HG02970 (cell line): ENCODE results near the gene ZNF619.
"Not testable (repeated sequence)": the region's sequence is repeated elsewhere in the genome, so short reads cannot be mapped to it uniquely, and the experiment has no call there.

ENCODE experiments used
- ATAC-seq: cut with Tn5 transposase; IDR thresholded peaks from one replicate; pipeline ENCODE4 v1.9.1; 2021; ENCODE audit warnings: mild to moderate bottlenecking, moderate library complexity, moderate number of reproducible peaks; ENCODE audit not compliant: unreplicated experiment, low FRiP score

Gene ZNF619

DNA sequence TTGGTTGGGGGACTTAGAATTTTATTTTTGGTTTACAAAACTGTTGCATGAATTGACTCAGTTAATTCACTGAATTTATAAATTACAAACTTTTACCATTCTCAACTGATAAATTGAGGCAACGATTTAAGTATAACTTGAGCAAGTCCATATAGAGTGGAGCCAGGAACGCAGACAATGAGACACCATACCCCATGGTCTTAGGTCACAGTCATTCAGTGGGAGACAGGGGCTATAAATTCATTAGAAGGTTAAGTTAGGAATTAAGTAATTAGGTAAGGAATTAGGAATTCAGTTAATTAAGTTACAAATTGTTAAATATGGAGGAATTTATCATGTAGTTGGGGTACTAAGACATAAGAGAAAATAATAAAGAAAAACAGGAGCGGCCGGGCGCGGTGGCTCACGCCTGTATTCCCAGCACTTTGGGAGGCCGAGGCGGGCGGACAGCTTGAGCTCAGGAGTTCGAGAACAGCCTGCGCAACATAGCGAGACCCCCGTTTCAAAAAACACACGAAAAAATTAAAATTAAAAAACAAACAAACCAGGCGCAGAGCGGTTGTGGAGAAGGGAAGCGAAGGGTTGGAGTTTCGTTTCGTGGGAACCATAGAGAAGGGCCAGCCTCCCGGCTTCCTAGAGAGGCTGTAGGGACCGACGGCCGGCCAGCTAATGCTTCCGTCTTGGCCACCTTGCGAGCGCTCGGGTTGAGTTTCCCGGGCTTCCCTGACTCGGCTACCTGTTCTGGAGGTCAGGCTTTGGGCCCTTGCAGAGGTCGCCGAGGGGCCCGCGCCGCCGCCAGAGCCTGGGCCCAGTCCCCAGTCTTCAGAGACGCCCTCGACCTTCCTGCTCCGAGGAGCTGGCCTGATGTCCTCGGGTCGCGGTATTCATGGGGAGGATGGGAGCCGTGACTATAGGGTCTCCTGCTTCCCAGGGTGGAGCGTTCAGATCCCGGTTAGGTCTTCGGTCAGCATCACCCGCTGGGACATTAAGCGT, at the start of gene ZNF619:
Gene ZNF619, plus strand, starts transcription at position 645 of the 993 bp plus-strand sequence. CDS start 858 bp downstream, outside the sequence.
- peak; percentile 74 for ATAC-seq

DNA sequence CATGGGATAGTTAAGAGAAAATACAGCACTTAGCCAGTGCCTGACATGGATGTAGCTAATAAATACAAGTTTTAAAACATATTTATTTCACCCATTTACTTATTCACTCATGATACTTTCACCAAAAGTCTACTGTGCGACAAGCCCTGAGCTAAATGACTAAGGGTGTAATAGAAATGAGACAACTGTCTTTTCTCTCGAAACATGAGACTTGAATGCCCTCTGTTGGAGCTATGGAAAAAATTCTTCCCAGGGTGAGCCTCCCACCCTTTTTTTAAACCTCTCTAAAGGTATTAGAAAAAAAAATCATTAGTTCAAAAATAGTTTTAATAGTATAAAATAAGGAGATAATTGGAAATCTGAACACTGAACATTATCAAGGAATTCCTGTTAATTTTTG, 44.1 kb upstream of the ZNF619 start:
- no peak for ATAC-seq

DNA sequence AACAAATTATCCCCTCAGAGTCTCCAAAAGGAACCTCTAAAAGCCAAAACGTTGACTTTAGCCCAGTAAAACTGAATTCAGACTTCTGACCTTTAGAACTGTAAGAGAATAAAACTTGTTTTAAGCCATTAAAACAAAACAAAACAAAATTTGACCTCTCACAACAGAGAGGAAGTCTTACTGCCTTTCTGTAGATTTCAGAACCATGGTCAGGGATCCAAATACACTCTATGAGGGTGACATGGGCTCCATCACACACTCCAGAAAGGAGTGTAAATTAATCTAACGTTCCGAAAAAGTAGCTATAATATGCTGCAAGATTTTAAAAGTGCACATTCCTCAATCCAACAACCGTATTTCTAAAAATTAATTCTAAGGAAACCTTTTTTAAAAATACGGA, 39.0 kb upstream of the ZNF619 start:
- ATAC-seq = no peak

DNA sequence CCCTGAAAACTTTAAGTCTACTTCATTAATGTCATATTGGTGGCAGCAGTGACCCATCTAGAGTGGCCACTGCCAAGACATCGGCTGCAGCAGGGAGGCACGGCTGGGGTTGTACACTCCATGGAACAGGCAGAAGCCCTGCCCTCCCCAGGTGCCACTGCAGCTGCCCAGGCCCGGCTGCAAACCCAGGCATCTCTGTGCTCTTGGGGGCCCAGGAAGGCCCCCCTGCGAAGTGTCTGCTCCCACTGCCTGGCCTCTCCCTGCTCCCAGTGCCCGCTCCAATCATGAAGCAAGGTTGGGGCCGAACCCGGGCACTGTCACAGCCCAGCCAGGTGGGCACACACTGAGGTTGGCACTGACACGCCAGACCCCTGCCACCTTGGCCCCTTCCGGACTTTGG, 31.9 kb upstream of the ZNF619 start:
- no peak for ATAC-seq

DNA sequence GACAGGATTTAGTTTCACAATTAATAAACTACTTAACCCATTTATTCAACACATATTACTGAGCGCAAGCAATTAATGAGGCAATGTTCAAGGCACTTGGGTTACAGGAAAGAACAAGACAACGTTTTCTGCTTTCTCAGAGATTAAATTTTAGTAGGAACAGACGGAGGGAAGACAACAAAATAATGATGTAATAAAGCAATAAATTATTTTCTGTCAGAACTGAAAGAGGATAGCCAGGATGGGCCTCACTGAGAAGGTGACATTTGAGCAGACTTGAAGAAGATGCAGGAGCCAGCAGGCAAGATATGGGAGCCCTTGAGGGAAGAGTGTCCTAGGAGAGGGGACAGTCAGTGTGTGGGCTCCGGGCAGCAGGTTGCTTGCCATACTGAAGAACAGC, 31.0 kb upstream of the ZNF619 start:
- no peak for ATAC-seq

DNA sequence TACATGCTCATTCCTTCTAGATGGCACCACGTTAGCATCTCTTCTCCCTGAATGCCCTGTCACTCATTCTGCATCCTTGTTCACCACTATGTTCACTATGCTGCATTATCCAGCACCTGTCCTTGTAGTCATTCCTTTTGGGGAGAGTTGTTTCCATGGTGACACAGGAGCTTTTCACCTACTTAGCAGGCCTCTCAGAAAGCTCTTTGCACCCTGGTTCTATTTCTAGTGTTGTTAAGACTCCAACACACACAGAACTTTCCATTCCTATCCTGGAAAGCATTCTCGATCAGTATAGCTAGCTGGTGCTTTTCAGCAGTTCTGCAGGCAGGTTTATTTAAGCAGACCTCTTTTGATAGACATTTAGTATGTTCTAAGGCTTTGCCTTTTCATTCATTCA, 26.5 kb upstream of the ZNF619 start:
- ATAC-seq = no peak

DNA sequence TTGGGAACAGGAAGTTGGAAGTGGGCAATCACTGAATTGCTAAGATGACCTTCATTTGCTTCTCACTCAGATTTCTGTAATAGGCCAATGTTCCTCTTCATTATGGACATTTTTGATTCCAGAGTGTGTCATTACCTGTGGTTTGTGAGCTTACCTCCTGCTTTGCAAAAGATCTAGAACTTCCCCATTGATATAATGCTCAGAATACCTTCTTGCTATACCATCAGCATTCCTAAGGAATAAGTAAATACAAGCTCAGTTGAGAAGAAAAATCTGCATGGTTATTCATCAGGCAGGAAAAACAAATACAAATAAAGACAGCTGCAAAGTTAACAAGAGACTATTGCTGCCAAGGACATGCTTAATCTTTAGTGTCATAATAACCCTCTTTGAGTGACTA, 25.4 kb upstream of the ZNF619 start:
- no peak for ATAC-seq

DNA sequence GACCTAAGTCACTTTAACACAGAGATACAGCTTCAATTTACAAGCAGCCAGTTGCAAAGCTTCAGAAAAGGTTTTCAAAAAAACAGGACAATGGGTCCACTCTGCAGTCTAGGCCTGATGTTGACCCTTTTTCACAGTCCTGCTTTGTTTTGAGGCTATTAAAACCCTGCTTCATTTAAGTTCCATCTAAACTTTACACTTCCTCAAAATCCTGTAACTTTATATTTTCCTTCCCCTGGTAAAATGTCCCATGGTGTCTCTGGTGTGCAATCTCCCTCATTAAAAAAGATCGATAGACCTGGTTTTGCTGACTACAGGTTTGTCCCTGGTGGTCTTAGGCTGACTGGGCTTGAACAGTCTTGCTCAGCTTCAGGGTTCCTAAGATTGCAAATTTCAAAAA, 24.9 kb upstream of the ZNF619 start:
- ATAC-seq = no peak

DNA sequence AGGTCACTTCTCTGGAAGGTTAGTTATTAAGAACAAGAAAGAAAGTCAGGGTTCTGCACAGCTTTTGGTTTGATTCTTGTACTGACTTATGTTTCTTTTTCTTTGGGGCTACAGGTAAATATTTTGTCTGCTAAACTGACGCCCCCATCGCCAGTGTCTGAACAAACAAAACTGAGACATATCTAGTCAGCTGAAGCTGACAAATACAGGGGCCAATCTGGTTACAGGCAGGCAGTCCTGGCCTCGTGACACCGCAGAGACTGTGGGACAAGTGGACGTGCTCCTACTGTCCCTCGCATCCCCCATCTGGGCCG, 24.4 kb upstream of the ZNF619 start:
- ATAC-seq = no peak

DNA sequence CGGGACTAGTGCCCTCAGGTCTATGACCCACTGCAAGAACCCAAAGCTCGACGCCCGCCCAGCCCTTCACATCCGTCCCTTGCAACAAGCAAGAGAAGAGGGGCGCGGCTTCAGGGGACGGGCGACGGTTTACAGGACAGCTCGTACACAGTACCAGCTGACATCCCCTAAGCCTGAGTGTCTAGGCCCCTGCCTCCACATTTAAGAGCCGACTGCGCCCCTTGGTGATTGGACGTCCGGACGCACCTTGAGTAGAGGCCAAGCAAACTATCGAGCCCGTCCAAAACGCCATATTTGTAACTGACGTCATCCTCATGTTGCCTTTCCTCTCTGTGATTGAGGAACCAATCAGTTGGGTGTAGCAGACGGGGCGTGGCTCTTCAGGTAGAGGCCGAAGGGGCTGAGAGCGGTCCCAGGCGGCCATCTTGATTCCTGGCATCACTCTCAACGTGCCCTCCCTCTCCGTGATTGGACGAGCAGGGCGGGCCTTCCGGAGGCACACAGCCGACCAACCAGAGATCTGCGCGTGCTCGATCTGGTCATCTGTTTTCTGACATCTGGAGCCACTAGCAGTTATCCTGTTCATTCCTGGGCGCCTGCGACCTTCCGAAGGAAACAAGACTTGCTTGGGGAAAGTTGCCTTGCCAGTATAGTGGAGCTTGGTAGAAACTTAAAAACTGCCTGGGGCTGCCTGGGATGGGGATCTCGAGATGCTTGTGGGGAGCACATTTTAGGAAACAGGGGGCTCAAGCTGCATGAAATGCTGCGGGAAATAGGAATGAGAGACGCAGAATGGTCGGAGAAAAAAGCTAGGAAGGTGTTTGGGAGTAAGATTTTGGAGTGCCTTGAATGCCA, 23.8 kb upstream of the ZNF619 start:
- ATAC-seq = peak; percentile 94

DNA sequence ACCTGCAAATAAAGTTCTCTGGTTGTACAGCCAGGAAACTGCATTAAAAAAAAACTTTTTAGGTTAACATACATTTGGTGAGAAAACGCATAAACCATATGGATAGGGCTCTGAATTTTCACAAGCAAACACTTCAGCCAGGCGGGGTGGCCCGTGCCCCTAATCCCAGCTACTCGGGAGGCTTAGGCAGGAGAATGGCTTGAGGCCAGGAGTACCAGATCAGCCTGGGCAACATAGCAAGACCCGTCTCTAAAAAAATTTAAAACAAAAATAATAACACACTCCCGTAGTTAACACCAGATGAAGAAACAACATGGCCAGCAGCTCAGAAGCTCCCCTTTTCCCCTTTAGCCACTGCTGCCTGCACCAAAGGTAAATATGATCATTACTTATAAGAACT, 23.0 kb upstream of the ZNF619 start:
- ATAC-seq = no peak

DNA sequence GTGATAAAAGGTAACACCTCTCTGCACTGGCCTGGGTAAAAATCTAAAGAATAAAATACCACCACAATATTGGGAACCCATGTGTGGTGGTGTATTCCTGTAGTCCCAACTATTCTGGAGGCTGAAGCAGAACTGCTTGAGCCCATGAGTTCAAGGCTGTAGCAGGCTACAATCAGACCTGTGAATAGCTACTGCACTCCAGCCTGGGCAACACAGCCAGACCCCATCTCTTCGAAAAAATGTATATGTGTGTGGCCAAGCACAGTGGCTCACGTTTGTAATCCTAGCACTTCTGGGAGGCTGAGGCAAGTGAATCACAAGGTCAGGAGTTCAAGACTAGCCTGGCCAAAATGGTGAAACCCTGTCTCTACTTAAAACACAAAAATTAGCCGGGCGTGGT, 21.6 kb upstream of the ZNF619 start:
- no peak for ATAC-seq

DNA sequence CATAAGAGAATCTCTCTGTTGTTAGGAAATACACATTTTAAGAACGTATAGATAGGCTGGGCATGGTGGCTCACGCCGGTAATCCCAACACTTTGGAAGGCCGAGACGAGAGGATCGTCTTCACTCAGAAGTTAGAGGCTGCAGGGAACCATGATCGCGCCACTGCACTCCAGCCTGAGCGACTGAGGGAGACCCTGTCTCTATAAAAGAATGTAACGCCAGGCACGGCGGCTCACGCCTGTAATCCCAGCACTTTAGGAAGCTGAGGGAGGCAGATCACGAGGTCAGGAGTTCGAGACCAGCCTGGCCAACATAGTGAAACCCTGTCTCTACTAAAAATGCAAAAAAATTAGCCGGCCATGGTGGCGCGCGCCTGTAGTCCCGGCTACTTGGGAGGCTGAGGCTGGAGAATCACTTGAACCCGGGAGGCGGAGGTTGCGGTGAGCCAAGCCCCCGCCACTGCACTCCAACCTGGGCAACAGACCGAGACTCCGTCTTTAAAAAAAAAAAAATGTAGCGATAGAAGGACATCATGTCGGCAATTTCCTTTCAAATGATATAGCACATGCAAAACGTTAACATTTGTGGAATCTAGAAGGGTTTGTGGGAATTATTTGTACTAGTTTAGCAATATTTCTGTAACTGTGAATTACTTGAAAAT, 20.5 kb upstream of the ZNF619 start:
- no peak for ATAC-seq

DNA sequence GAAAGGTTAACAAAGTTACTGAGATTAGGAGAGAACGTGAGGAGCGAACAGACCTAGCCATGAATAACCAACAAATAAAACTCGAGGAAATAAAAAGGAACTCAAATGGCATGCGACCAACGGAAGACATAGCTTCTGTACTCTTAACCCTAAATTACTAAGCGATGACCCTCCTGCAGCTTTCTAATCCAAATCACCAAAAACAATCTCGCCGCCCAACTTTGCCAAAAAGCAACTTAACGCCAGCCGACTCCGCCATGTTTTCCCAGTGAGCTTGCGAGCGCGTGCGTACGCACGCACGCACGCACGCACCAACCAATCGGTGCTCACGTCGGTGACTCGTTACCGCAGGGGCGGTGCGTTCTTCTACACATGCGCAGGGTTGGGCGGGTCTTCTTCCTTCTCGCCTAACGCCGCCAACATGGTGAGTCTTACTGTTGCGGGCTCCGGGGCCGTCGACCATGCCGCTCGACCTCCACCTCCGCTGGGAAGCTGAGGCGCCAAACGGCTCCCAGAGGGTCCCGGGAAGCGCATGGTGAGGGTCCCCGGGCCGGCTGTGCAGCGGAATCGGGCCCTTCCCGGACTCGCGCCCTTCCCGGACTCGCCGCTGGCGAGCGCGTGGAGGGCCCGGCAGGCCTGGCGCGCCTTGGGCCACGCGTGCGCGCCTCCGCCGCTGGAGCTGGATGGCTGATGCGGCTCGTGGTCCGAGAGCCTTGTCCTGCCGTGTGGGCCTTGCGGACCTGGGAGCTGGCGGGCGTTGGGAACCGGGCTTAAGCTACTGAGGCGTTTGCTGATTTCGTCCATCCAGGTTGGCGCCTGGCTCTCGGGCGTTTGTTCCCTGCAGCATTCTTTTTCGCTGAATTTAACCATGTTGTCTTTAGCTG, 19.7 kb upstream of the ZNF619 start, which contains the start of gene RPL14:
Gene RPL14, plus strand, starts transcription at position 400 of the 884 bp plus-strand sequence. Its CDS starts 133 bp downstream, at position 533.
- peak; percentile 64 for ATAC-seq

DNA sequence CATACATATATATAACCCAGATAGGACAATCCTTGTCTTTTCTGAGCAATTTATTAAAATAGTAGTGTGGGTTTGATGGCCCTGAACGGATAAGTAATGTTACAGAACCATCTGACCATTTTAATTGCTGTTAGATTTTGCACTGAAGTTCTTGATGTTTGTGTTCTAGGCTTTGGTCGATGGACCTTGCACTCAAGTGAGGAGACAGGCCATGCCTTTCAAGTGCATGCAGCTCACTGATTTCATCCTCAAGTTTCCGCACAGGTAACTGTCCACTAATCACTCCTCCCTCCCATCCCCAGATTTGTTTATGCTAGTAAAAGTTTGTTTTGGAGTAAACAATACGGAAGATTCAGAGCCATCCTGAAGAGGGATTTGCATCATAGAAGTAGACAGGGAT, 18.4 kb upstream of the ZNF619 start:
- ATAC-seq = no peak

DNA sequence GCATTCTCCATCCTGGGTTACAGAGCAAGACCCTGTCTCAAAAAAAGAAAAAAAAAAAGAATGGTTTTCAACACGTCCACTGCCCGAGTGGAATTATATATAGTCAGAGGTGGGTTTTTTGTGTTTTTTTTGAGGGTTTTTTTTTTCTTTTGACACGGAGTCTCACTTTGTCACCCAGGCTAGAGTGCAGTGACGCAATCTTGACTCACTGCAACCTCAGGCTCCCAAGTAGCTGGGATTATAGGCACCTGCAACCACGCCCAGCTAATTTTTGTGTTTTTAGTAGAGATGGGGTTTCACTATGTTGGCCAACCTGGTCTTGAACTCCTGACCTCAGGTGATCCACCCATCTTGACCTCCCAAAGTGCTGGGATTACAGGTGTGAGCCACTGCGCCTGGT, 16.4 kb upstream of the ZNF619 start:
- not testable (repeated sequence) for ATAC-seq

DNA sequence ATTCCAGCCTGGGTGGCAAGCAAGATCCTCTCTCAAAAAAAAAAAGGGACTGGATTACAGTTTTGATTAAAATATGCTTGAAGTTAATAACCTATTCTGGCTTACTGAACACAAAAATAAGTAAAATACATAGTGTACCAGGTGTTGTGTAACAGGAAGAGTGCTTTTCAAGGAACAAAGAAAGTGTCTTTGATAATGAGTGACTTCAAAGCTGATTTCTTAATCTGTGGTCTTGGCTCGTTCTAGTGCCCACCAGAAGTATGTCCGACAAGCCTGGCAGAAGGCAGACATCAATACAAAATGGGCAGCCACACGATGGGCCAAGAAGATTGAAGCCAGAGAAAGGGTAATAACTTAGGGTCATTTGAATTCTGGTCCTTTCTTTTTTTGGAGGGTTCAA, 15.8 kb upstream of the ZNF619 start:
- no peak for ATAC-seq

DNA sequence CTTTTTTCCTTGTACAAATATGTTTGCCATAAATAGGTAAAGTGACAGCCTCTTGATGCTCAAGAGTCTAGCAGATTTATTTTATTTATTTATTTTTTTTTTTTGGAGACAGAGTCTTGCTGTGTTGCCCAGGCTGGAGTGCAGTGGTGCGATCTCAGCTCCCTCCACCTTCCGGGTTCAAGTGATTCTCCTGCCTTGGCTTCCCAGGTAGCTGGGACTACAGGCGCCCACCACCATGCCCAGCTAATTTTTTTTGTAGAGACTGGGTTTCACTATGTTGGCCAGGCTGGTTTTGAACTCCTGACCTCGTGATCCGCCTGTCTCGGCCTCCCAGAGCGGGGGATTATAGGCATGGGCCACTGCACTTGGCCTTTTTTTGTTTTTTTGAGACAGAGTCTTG, 14.1 kb upstream of the ZNF619 start:
- not testable (repeated sequence) for ATAC-seq

DNA sequence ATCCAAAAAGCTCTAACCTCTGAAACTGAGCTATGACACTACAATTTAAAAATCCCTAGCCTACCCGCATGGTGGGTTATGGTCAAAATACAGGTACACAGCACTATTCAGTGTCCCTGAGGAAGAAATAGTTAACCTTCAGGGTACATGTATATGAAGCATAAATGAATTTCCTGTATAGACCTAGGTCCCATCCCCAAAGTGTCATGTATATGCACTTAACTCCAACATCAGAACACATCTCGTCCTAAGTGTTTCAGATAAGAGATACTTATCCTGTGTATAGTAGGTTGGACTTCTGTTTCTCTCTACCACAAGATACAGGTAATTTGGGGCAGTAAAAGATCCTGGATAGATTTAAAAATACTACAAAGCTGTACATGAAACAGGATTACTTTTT, 13.3 kb upstream of the ZNF619 start:
- ATAC-seq = no peak
